Adrenal gland (tissue), 5 donors: Measurements from ENCODE around the gene PRPF31.

Source experiments
- POLR2A ChIP-seq, 2 donors: fragments of 450-650 bp; IDR thresholded peaks; one replicate each; pipeline ENCODE4 v1.6.1; 2017; ENCODE audit warnings: antibody characterized with exemption in 2 of 2, mild to moderate bottlenecking in 2 of 2, moderate library complexity in 1 of 2
- TF ChIP-seq, protein P1 (sequence below), 6 experiments: fragments of 450-650 bp in 4 of 6; fragments of 200-600 bp in 2 of 6; sonication (generic) in 1 of 6; IDR thresholded peaks; 1 replicate in 5 of 6; 2 replicates in 1 of 6; pipeline versions ENCODE4 v1.5.1 to v1.8.0; 2016 to 2021; ENCODE audit warnings: antibody characterized with exemption in 6 of 6, mild to moderate bottlenecking in 2 of 6, moderate library complexity in 1 of 6
- donor health status: DM: no; HTN: no; CAD: no.

DNA sequence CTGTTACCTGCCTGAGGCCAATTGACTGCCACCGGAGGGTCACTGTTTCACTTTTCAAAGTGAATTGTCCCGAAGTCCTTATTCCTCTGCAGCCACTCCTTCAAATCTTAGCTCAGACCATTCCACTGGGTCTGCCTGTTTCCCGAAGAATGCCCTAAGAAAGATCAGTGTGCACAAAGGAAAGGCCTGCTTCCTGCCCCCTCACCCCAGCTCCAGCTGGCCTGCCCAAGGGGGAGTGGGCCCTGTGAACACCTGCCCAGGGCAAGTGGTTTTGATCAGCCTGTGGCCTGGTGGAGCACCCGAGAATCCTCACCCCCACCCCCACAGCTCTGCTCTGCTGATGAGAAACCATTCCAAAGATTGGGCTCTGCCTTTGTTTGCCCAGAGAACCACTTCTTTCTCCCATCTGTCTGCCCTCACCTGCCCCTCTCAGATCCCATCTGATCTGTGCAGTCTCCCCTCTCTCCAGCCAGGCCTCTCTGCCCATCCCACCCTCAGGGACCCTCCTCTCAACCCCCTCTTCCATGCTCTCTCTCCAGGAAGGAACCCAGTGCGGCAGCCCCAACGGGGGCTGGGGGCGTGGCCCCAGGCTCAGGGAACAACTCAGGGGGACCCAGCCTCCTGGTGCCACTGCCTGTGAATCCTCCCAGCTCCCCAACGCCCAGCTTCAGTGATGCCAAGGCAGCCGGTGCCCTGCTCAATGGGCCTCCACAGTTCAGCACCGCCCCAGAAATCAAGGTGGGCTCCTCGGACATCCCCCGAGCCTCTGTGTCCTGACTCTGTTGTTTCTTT, 33.7 kb downstream of the PRPF31 start:
- TF ChIP-seq, protein P1, sequence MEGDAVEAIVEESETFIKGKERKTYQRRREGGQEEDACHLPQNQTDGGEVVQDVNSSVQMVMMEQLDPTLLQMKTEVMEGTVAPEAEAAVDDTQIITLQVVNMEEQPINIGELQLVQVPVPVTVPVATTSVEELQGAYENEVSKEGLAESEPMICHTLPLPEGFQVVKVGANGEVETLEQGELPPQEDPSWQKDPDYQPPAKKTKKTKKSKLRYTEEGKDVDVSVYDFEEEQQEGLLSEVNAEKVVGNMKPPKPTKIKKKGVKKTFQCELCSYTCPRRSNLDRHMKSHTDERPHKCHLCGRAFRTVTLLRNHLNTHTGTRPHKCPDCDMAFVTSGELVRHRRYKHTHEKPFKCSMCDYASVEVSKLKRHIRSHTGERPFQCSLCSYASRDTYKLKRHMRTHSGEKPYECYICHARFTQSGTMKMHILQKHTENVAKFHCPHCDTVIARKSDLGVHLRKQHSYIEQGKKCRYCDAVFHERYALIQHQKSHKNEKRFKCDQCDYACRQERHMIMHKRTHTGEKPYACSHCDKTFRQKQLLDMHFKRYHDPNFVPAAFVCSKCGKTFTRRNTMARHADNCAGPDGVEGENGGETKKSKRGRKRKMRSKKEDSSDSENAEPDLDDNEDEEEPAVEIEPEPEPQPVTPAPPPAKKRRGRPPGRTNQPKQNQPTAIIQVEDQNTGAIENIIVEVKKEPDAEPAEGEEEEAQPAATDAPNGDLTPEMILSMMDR (IDR thresholded peaks at IDR 0.05), result no peak
- no peak for TF ChIP-seq POLR2A (IDR thresholded peaks at IDR 0.05)
